ENCODE measurements around the gene MAP3K21.

MAP3K21 gene

DNA sequence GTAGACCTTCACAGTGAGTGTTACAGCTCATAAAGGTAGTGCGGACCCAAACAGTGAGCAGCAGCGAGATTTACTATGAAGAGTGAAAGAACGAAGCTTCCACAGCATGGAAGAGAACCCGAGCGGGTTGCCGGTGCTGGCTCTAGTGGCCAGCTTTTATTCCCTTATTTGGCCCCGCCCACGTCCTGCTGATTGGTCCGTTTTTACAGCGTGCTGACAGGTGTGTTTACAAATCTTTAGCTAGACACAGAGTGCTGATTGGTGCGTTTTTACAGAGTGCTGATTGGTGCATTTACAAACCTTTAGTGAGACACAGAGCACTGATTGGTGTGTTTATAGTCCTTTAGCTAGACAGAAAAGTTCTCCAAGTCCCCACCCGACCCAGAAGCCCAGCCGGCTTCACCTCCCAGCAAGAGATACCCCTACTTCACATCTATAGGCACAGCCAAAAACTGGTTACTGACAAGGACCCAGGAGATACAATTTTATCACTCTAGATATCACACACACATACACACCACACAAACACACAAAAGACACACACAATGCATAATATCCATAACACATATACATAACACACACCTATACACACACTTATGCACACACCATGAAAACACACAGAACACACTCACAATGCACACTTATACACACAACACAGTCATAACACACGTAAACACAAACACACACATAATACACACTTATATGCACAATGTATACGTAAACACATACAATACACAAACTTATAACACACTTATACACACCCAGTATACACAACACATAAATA, 68.5 kb downstream of the MAP3K21 start:
- H4K20me1 ChIP-seq (ENCODE audit: insufficient read depth, low read length): no peaks in the 10 kb centered on the region
- H3K27me3 ChIP-seq (ENCODE audit: insufficient read depth, low read length, poor library complexity): peaks cover 6% of the 10 kb centered on the region
- no peak overlapping the region for H2AFZ ChIP-seq (ENCODE audit: low read depth, low read length)
- no peaks in the 10 kb centered on the region for H3K79me2 ChIP-seq (ENCODE audit: insufficient read depth, low read length)
- H3K9me3 ChIP-seq (ENCODE audit: insufficient read depth, low read length, severe bottlenecking): no peaks in the 10 kb centered on the region
- DNase-seq (no peak), ATAC-seq (ENCODE audit: insufficient read depth, low read depth) (no peak)
- H3K4me3 ChIP-seq (ENCODE audit: low read depth in 1 of 2, low read length in 2 of 2): no peak overlapping the region
- H3K9ac ChIP-seq (ENCODE audit: low read depth, low read length): no peak overlapping the region
- H3K36me3 ChIP-seq (ENCODE audit: insufficient read depth, low read length): no peaks in the 10 kb centered on the region
- H3K27ac ChIP-seq (ENCODE audit: low read length): no peak overlapping the region
- H3K4me2 ChIP-seq (ENCODE audit: insufficient read depth, low read length): no peak overlapping the region
- H3K4me1 ChIP-seq (ENCODE audit: insufficient read depth, low read length): no peaks in the 10 kb centered on the region
- no peak for TF ChIP-seq EZH2 (IDR thresholded peaks at IDR 0.05; ENCODE audit: borderline replicate concordance, low read depth, low read length, severe bottlenecking)

DNA sequence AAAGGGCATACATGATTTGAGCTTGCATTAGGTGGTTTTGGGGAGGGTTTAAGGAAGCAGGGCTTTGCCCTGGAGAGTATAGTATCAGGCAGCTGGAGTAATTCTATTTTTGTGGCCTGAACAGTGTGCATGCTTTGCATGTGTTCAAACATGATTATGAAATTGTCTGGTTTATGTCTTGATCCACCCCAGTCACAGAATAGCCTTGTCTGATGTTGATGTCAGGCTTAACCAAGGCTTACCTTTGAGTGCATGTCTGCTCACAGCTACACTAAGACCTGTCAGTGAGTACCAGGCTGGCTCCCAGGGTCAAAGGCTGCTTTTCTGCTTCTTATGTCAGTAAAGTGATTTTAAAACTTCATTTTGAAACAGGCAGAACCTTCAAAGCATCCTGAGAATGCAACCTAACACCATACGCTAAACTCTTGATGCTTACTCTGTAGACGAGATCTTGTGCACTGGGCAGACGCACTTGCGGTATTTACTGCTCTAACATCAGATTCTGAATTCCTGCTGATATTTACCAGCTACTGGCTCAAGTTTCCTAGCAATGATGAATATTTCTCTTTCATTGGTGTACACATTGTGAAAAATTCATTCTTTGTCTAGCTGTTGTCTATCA, 78.9 kb downstream of the MAP3K21 start:
- no peak overlapping the region for H3K9ac ChIP-seq (ENCODE audit: low read depth, low read length)
- H3K4me2 ChIP-seq (ENCODE audit: insufficient read depth, low read length): no peak overlapping the region
- H3K4me3 ChIP-seq (ENCODE audit: low read depth in 1 of 2, low read length in 2 of 2): no peak overlapping the region
- H3K9me3 ChIP-seq (ENCODE audit: insufficient read depth, low read length, severe bottlenecking): no peaks in the 10 kb centered on the region
- no peaks in the 10 kb centered on the region for H3K36me3 ChIP-seq (ENCODE audit: insufficient read depth, low read length)
- TF ChIP-seq, protein P1, sequence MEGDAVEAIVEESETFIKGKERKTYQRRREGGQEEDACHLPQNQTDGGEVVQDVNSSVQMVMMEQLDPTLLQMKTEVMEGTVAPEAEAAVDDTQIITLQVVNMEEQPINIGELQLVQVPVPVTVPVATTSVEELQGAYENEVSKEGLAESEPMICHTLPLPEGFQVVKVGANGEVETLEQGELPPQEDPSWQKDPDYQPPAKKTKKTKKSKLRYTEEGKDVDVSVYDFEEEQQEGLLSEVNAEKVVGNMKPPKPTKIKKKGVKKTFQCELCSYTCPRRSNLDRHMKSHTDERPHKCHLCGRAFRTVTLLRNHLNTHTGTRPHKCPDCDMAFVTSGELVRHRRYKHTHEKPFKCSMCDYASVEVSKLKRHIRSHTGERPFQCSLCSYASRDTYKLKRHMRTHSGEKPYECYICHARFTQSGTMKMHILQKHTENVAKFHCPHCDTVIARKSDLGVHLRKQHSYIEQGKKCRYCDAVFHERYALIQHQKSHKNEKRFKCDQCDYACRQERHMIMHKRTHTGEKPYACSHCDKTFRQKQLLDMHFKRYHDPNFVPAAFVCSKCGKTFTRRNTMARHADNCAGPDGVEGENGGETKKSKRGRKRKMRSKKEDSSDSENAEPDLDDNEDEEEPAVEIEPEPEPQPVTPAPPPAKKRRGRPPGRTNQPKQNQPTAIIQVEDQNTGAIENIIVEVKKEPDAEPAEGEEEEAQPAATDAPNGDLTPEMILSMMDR (IDR thresholded peaks at IDR 0.05; ENCODE audit: borderline replicate concordance, extremely low read depth, low read length, poor library complexity, severe bottlenecking): no peak
- no peak for TF ChIP-seq EZH2 (IDR thresholded peaks at IDR 0.05; ENCODE audit: borderline replicate concordance, low read depth, low read length, severe bottlenecking)
- H4K20me1 ChIP-seq (ENCODE audit: insufficient read depth, low read length): no peaks in the 10 kb centered on the region
- no peak overlapping the region for H3K27ac ChIP-seq (ENCODE audit: low read length)
- no peaks in the 10 kb centered on the region for H3K4me1 ChIP-seq (ENCODE audit: insufficient read depth, low read length)
- H3K27me3 ChIP-seq (ENCODE audit: insufficient read depth, low read length, poor library complexity): no peaks in the 10 kb centered on the region
- no peaks in the 10 kb centered on the region for H3K79me2 ChIP-seq (ENCODE audit: insufficient read depth, low read length)
- H2AFZ ChIP-seq (ENCODE audit: low read depth, low read length): no peak overlapping the region
- no peak for DNase-seq
- no peak for ATAC-seq (ENCODE audit: insufficient read depth, low read depth)

DNA sequence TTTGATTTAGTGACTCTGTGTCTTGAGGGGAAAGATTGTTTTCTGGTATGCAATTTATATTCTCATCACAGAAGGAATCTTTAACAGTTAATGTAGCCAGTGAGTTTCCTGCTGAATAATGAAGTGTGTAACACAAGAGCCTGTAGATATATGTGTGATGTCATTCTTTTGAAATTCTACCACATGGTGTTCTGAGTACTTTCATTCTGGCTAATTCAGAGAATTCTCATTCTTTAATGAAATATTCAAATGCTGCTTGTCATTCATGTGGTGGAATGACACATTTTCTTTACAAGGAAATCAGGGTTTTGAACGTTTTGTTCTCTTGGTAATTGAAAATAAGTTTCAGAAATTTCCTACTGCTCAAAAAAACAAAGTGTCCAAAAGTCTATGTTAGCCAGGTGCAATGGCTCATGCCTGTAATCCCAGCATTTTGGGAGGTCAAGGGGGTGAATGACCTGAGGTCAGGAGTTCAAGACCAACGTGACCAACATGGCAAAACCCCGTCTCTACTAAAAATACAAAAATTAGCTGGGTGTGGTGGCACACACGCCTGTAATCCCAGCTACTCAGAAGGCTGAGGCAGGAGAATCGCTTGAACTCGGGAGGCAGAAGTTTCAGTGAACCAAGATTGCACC, 79.6 kb downstream of the MAP3K21 start:
- no peak for DNase-seq
- no peaks in the 10 kb centered on the region for H3K79me2 ChIP-seq (ENCODE audit: insufficient read depth, low read length)
- no peaks in the 10 kb centered on the region for H3K27me3 ChIP-seq (ENCODE audit: insufficient read depth, low read length, poor library complexity)
- H3K9ac ChIP-seq (ENCODE audit: low read depth, low read length): no peak overlapping the region
- no peak overlapping the region for H2AFZ ChIP-seq (ENCODE audit: low read depth, low read length)
- no peaks in the 10 kb centered on the region for H3K36me3 ChIP-seq (ENCODE audit: insufficient read depth, low read length)
- TF ChIP-seq, protein P1 (IDR thresholded peaks at IDR 0.05; ENCODE audit: borderline replicate concordance, extremely low read depth, low read length, poor library complexity, severe bottlenecking): no peak
- TF ChIP-seq EZH2 (IDR thresholded peaks at IDR 0.05; ENCODE audit: borderline replicate concordance, low read depth, low read length, severe bottlenecking): no peak
- H3K4me3 ChIP-seq (ENCODE audit: low read depth in 1 of 2, low read length in 2 of 2): no peak overlapping the region
- no peak overlapping the region for H3K27ac ChIP-seq (ENCODE audit: low read length)
- H3K9me3 ChIP-seq (ENCODE audit: insufficient read depth, low read length, severe bottlenecking): no peaks in the 10 kb centered on the region
- ATAC-seq (ENCODE audit: insufficient read depth, low read depth): no peak
- no peaks in the 10 kb centered on the region for H3K4me1 ChIP-seq (ENCODE audit: insufficient read depth, low read length)
- no peak overlapping the region for H3K4me2 ChIP-seq (ENCODE audit: insufficient read depth, low read length)
- H4K20me1 ChIP-seq (ENCODE audit: insufficient read depth, low read length): no peaks in the 10 kb centered on the region

DNA sequence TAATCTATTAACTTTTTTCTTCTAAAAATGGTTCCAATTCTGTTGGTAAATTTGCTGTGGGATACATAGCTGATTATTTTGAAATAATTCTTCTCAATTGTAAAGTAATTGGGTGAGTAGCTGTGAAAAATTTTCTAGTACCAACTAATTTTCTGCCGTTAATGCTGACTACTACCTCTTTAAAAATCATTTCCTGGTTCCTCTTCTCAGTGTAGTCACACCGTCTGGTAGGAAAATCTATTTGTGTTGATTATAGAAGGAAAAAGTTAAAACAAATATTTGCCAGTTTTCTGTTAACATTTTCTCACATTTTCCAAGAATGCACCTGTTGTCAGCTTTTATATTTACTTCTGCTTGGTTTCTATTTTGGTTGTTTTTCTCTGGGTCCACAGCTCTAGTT, 82.0 kb downstream of the MAP3K21 start:
- Histone ChIP-seq H3K4me1 (ENCODE audit: insufficient read depth, low read length) (no peaks in the 10 kb centered on the region), H3K36me3 (ENCODE audit: insufficient read depth, low read length) (no peaks in the 10 kb centered on the region), H3K27me3 (ENCODE audit: insufficient read depth, low read length, poor library complexity) (no peaks in the 10 kb centered on the region), H4K20me1 (ENCODE audit: insufficient read depth, low read length) (no peaks in the 10 kb centered on the region), H3K79me2 (ENCODE audit: insufficient read depth, low read length) (no peaks in the 10 kb centered on the region), H3K9me3 (ENCODE audit: insufficient read depth, low read length, severe bottlenecking) (no peaks in the 10 kb centered on the region), H3K4me3 (ENCODE audit: low read depth in 1 of 2, low read length in 2 of 2) (no peak overlapping the region), H3K4me2 (ENCODE audit: insufficient read depth, low read length) (no peak overlapping the region), H3K9ac (ENCODE audit: low read depth, low read length) (no peak overlapping the region), H2AFZ (ENCODE audit: low read depth, low read length) (no peak overlapping the region), H3K27ac (ENCODE audit: low read length) (no peak overlapping the region)
- TF ChIP-seq, protein P1 (IDR thresholded peaks at IDR 0.05; ENCODE audit: borderline replicate concordance, extremely low read depth, low read length, poor library complexity, severe bottlenecking): no peak
- DNase-seq (no peak), ATAC-seq (ENCODE audit: insufficient read depth, low read depth) (no peak)
